Astrocyte (in vitro differentiated cells and primary cell): ENCODE measurements around the gene SLC6A5. TPM values are rescaled to one million over a fixed set of nuclear protein-coding genes. Genes with fewer than 3 reads are reported as not detected.

Experiments
- DNase-seq: peaks from one replicate; pipeline ENCODE4 v3.0.0-alpha.2; 2010; ENCODE audit warnings: low read depth
- FAIRE-seq: peaks from 2 replicates; lab custom pipeline; 2011; peaks lifted over from hg19 to GRCh38; lab: Jason Lieb, UNC
- H2AFZ ChIP-seq: 2 replicates; pipeline ENCODE4 v1.6.0; 2012; ENCODE audit warnings: low read depth, low read length, inconsistent platforms
- H3K27ac ChIP-seq: 2 replicates; pipeline ENCODE4 v1.5.1; 2011; ENCODE audit warnings: low read depth, low read length, inconsistent platforms
- H3K27me3 ChIP-seq: 2 replicates; pipeline ENCODE4 v1.6.0; 2011; ENCODE audit warnings: low read length, inconsistent platforms; ENCODE audit not compliant: insufficient read depth
- H3K36me3 ChIP-seq: 2 replicates; pipeline ENCODE4 v1.5.1; 2011; ENCODE audit warnings: low read length, inconsistent platforms; ENCODE audit not compliant: insufficient read depth
- H3K4me1 ChIP-seq: 2 replicates; pipeline ENCODE4 v1.5.1; 2011; ENCODE audit warnings: low read length, inconsistent platforms; ENCODE audit not compliant: insufficient read depth
- H3K4me2 ChIP-seq: 2 replicates; pipeline ENCODE4 v1.6.0; 2012; ENCODE audit warnings: low read length, inconsistent platforms
- H3K4me3 ChIP-seq: 2 replicates; pipeline ENCODE4 v1.5.1; 2011; ENCODE audit warnings: low read depth, mild to moderate bottlenecking, low read length, inconsistent platforms; ENCODE audit not compliant: insufficient read depth
- H3K79me2 ChIP-seq: 2 replicates; pipeline ENCODE4 v1.6.0; 2012; ENCODE audit warnings: mild to moderate bottlenecking, low read length, inconsistent platforms; ENCODE audit not compliant: insufficient read depth
- H3K9ac ChIP-seq: 2 replicates; pipeline ENCODE4 v1.6.0; 2012; ENCODE audit warnings: mild to moderate bottlenecking, low read length, inconsistent platforms
- H3K9me3 ChIP-seq: 2 replicates; pipeline ENCODE4 v1.5.1; 2012; ENCODE audit warnings: low read depth, mild to moderate bottlenecking, low read length, inconsistent platforms; ENCODE audit not compliant: insufficient read depth
- H4K20me1 ChIP-seq: 2 replicates; pipeline ENCODE4 v1.6.0; 2012; ENCODE audit warnings: low read length, inconsistent platforms; ENCODE audit not compliant: insufficient read depth
- H3K27ac Mint-ChIP-seq: one replicate; pipeline ENCODE4 v1.8.0; 2021; ENCODE audit warnings: mild to moderate bottlenecking, mixed read lengths; ENCODE audit not compliant: unreplicated experiment
- H3K27me3 Mint-ChIP-seq: one replicate; pipeline ENCODE4 v1.8.0; 2021; ENCODE audit warnings: low read depth, mixed read lengths; ENCODE audit not compliant: unreplicated experiment
- H3K36me3 Mint-ChIP-seq: one replicate; pipeline ENCODE4 v1.8.0; 2021; ENCODE audit warnings: low read depth, mixed read lengths; ENCODE audit not compliant: unreplicated experiment
- H3K4me1 Mint-ChIP-seq: one replicate; pipeline ENCODE4 v1.8.0; 2021; ENCODE audit warnings: low read depth, mixed read lengths; ENCODE audit not compliant: unreplicated experiment
- H3K4me3 Mint-ChIP-seq: one replicate; pipeline ENCODE4 v1.8.0; 2021; ENCODE audit warnings: mild to moderate bottlenecking, moderate library complexity, mixed read lengths; ENCODE audit not compliant: unreplicated experiment
- H3K9me3 Mint-ChIP-seq: one replicate; pipeline ENCODE4 v1.8.0; 2021; ENCODE audit warnings: mild to moderate bottlenecking, mixed read lengths; ENCODE audit not compliant: unreplicated experiment
- CTCF ChIP-seq: IDR thresholded peaks from 2 replicates; pipeline ENCODE4 v1.5.1; 2011; ENCODE audit warnings: low read depth, mild to moderate bottlenecking, inconsistent platforms, low read length, moderate library complexity; ENCODE audit not compliant: insufficient read depth
- EZH2 ChIP-seq: IDR thresholded peaks from 2 replicates; pipeline ENCODE4 v1.6.1; 2012; ENCODE audit warnings: mild to moderate bottlenecking, low read length, inconsistent platforms; ENCODE audit not compliant: insufficient read depth
- total RNA-seq: library from RNA; stranded (reverse); gene quantifications from 2 replicates; pipeline ENCODE4 v1.2.1, GENCODE V29; 2021

SLC6A5 gene
- total RNA-seq, 1 donor from 2014 or later, result not detected

DNA sequence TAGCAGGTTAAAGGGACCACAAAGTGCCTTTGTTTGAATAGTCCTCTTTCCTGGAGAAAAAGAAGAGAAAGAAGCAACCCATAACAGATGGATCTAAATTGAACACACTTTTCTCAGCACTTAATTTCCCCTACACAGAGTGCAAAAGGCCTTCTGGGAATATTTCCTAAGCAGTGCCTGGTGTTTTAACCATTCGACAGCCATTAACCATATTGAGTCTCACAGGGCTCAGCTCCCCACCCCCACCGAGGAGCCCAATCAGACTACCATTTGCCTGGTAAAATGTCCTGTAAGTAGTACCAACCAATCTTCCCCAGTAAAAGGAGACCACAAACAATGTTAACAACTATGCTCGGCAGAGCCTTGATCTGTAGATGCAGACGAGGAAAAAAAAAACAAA is 40.7 kb upstream of the SLC6A5 start:
- H3K27me3 Mint-ChIP-seq, result peaks cover 14% of the 10 kb centered on the region
- Histone ChIP-seq H3K27ac (no peak overlapping the region), H2AFZ (no peak overlapping the region)

DNA sequence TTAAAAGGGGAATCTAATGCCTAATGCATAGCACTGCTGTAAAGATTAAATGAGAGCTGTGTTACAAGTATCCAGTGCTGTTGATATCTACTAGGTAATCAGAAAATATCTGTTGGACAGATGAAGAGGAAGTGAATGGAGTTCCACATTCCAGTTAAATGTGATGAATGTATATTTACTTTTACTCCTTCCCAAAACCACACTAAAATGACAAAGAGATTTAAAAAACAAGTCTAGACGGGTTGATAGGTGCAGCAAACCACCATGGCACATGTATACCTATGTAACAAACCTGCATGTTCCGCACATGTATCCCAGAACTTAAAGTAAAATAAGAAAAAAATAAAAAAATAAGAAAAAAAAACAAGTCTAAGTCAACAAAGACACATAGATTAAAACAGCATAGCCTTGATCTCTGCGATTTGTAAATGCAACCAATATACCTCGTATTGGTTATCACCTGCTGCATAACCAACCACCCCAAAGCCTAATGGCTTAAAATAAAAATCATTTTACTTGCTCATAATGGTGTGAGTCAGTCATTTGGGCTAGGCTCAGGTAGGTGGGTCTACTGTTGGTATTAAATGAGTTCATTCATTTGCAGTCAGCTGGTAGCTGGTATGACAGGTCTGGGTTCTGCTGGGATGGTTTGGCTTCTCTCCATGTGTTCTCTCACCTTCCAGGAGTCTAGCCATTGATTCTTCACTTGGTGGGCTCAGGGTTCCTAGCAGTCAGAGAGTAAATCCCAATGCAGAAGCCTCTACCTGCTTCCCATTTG is 39.7 kb upstream of the SLC6A5 start:
- H3K9me3 Mint-ChIP-seq, result peaks cover 10% of the 10 kb centered on the region
- H3K27ac Mint-ChIP-seq, result no peak overlapping the region
- H3K4me1 ChIP-seq, result no peaks in the 10 kb centered on the region
- no peaks in the 10 kb centered on the region for H4K20me1 ChIP-seq
- H2AFZ ChIP-seq, result no peak overlapping the region
- H3K4me3 ChIP-seq, result no peak overlapping the region
- no peak for FAIRE-seq
- no peak overlapping the region for H3K4me2 ChIP-seq
- H3K4me3 Mint-ChIP-seq, result no peak overlapping the region
- H3K36me3 ChIP-seq, result no peaks in the 10 kb centered on the region
- no peak overlapping the region for H3K9ac ChIP-seq
- no peak for DNase-seq
- peaks cover 8% of the 10 kb centered on the region for H3K27me3 Mint-ChIP-seq
- peaks cover 2% of the 10 kb centered on the region for H3K9me3 ChIP-seq
- no peak overlapping the region for H3K27ac ChIP-seq
- H3K4me1 Mint-ChIP-seq, result no peaks in the 10 kb centered on the region
- TF ChIP-seq CTCF, result no peak
- no peak for TF ChIP-seq EZH2
- H3K79me2 ChIP-seq, result no peaks in the 10 kb centered on the region
- H3K27me3 ChIP-seq, result no peaks in the 10 kb centered on the region
- H3K36me3 Mint-ChIP-seq, result no peaks in the 10 kb centered on the region

More for the DNA sequence above, 40.7 kb upstream of the SLC6A5 start:
- Histone ChIP-seq H3K4me1 (no peaks in the 10 kb centered on the region), H3K79me2 (no peaks in the 10 kb centered on the region), H4K20me1 (no peaks in the 10 kb centered on the region), H3K9ac (no peak overlapping the region), H3K4me2 (no peak overlapping the region), H3K4me3 (no peak overlapping the region), H3K36me3 (no peaks in the 10 kb centered on the region), H3K27me3 (no peaks in the 10 kb centered on the region), H3K9me3 (peaks cover 2% of the 10 kb centered on the region)
- H3K4me3 Mint-ChIP-seq, result no peak overlapping the region
- TF ChIP-seq CTCF (no peak), EZH2 (no peak)
- DNase-seq (no peak), FAIRE-seq (no peak)
- no peaks in the 10 kb centered on the region for H3K4me1 Mint-ChIP-seq
- H3K9me3 Mint-ChIP-seq, result peaks cover 7% of the 10 kb centered on the region
- H3K27ac Mint-ChIP-seq, result no peak overlapping the region
- H3K36me3 Mint-ChIP-seq, result no peaks in the 10 kb centered on the region

DNA sequence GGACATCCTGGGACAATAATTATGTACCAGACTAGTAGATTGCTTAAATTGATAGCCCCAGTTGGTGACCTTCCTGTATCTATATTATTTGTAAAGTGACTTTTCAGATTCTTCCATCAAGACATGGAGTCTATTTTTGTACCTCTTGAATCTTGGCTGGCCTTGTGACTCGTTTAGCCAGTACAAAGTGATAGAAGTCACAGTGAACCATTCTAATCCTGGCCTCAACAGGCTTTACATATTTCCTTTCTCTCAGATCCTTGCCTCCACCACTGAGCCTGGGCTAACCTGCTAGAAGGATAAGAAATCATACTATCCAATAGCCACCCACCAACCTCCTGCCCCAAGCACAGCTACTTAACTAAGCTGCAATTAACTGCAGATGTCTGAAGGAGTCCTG is 37.5 kb upstream of the SLC6A5 start:
- Mint-ChIP-seq H3K4me3 (no peak overlapping the region), H3K27me3 (peaks cover 8% of the 10 kb centered on the region), H3K9me3 (peaks cover 3% of the 10 kb centered on the region), H3K36me3 (no peaks in the 10 kb centered on the region), H3K27ac (no peak overlapping the region), H3K4me1 (no peaks in the 10 kb centered on the region)
- DNase-seq, result no peak
- Histone ChIP-seq H3K36me3 (no peaks in the 10 kb centered on the region), H3K27ac (no peak overlapping the region), H3K4me1 (no peaks in the 10 kb centered on the region), H3K4me2 (no peak overlapping the region), H3K9ac (no peak overlapping the region), H3K4me3 (no peak overlapping the region), H4K20me1 (no peaks in the 10 kb centered on the region), H3K27me3 (no peaks in the 10 kb centered on the region), H2AFZ (no peak overlapping the region), H3K9me3 (no peaks in the 10 kb centered on the region), H3K79me2 (no peaks in the 10 kb centered on the region)
- TF ChIP-seq EZH2 (no peak), CTCF (no peak)
- FAIRE-seq, result no peak
